ENCODE results near the gene ADH5.
"Not testable (repeated sequence)": the region's sequence is repeated elsewhere in the genome, so short reads cannot be mapped to it uniquely, and the experiment has no call there.

ADH5 gene

GRCh38 chr4:99082192-99082591 lies 6.4 kb downstream of the ADH5 start:
- no peak for DNase-seq

GRCh38 chr4:99080869-99081268 lies 7.7 kb downstream of the ADH5 start:
- DNase-seq, result not testable (repeated sequence)

GRCh38 chr4:99079625-99080295 lies 8.8 kb downstream of the ADH5 start:
- no peak for DNase-seq

- no peak for DNase-seq
Observed at GRCh38 chr4:99078931-99079624, 9.5 kb downstream of the ADH5 start.

- no peak for DNase-seq
Observed at GRCh38 chr4:99078336-99078735, 10.3 kb downstream of the ADH5 start.

GRCh38 chr4:99077177-99077576 lies 11.4 kb downstream of the ADH5 start:
- DNase-seq, result no peak

GRCh38 chr4:99076292-99076976 lies 12.2 kb downstream of the ADH5 start:
- no peak for DNase-seq

GRCh38 chr4:99074816-99075215 lies 13.8 kb downstream of the ADH5 start:
- DNase-seq, result no peak

- DNase-seq, result no peak
Observed at GRCh38 chr4:99071159-99071558, 17.4 kb downstream of the ADH5 start.

GRCh38 chr4:99067617-99068016 lies 21.0 kb downstream of the ADH5 start:
- no peak for DNase-seq

- DNase-seq, result not testable (repeated sequence)
Observed at GRCh38 chr4:99065521-99065920, 23.1 kb downstream of the ADH5 start.

- DNase-seq, result no peak
Observed at GRCh38 chr4:99062120-99062519, 26.5 kb downstream of the ADH5 start.

GRCh38 chr4:99061048-99061700 lies 27.4 kb downstream of the ADH5 start:
- no peak for DNase-seq

- DNase-seq, result no peak
Observed at GRCh38 chr4:99059550-99059949, 29.0 kb downstream of the ADH5 start.

- no peak for DNase-seq
Observed at GRCh38 chr4:99058228-99058627, 30.4 kb downstream of the ADH5 start.

GRCh38 chr4:99054428-99054994 lies 34.1 kb downstream of the ADH5 start:
- no peak for DNase-seq

- DNase-seq, result no peak
Observed at GRCh38 chr4:99052902-99053301, 35.7 kb downstream of the ADH5 start.

- no peak for DNase-seq
Observed at GRCh38 chr4:99047710-99048109, 40.9 kb downstream of the ADH5 start.

GRCh38 chr4:99043346-99043745 lies 45.2 kb downstream of the ADH5 start:
- no peak for DNase-seq

GRCh38 chr4:99038213-99038612 lies 50.4 kb downstream of the ADH5 start:
- DNase-seq, result no peak

- no peak for DNase-seq
Observed at GRCh38 chr4:99033956-99034355, 54.6 kb downstream of the ADH5 start.

- DNase-seq, result no peak
Observed at GRCh38 chr4:99029852-99030251, 58.7 kb downstream of the ADH5 start.

- no peak for DNase-seq
Observed at GRCh38 chr4:99029018-99029735, 59.4 kb downstream of the ADH5 start.
